ENCODE measurements around the gene ARHGAP15. TPM values are rescaled to one million over a fixed set of nuclear protein-coding genes. Genes with fewer than 3 reads are reported as not detected.

ARHGAP15 gene
- total and polyA plus RNA-seq, 9 donors, result 1.5 to 10.0 (median 2.6) TPM

DNA sequence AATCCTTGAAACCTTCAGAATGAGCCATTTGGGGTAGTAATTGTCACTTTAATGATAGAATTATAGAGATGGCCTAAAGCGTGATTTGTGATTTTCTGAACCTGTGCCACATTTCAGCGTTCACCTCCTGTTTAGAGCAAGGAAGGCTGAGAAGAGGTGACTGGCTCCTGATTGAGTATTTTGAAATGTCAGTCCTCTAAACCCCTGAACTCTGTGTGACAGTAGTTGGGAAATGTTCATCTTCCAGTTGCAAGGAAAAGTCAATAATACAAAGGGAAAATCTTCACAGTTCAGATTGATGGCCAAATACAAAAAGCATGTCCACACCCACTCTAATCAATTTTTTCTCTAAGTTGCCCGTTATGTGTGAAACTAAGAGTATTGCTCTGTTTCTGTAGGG lies 305.2 kb downstream of the ARHGAP15 start:
- WGBS, 3 donors, result 73 to 85% (median 80%) methylated on average over 3 of the region's 3 CpGs
- intact Hi-C loops (cut with DNase I), result no loop called here
- Histone ChIP-seq H3K4me1 (ENCODE audit: insufficient read depth) (no peaks in the 10 kb centered on the region), H3K27me3 (no peaks in the 10 kb centered on the region), H3K36me3 (no peaks in the 10 kb centered on the region), H3K27ac (no peak overlapping the region), H3K4me3 (no peak overlapping the region), H3K9me3 (no peaks in the 10 kb centered on the region)
- no peak for DNase-seq
- TF ChIP-seq POLR2A (IDR thresholded peaks at IDR 0.05) (no peak), EP300 (IDR thresholded peaks at IDR 0.05) (no peak)
- TF ChIP-seq, protein P1, sequence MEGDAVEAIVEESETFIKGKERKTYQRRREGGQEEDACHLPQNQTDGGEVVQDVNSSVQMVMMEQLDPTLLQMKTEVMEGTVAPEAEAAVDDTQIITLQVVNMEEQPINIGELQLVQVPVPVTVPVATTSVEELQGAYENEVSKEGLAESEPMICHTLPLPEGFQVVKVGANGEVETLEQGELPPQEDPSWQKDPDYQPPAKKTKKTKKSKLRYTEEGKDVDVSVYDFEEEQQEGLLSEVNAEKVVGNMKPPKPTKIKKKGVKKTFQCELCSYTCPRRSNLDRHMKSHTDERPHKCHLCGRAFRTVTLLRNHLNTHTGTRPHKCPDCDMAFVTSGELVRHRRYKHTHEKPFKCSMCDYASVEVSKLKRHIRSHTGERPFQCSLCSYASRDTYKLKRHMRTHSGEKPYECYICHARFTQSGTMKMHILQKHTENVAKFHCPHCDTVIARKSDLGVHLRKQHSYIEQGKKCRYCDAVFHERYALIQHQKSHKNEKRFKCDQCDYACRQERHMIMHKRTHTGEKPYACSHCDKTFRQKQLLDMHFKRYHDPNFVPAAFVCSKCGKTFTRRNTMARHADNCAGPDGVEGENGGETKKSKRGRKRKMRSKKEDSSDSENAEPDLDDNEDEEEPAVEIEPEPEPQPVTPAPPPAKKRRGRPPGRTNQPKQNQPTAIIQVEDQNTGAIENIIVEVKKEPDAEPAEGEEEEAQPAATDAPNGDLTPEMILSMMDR (IDR thresholded peaks at IDR 0.05), result no peak

DNA sequence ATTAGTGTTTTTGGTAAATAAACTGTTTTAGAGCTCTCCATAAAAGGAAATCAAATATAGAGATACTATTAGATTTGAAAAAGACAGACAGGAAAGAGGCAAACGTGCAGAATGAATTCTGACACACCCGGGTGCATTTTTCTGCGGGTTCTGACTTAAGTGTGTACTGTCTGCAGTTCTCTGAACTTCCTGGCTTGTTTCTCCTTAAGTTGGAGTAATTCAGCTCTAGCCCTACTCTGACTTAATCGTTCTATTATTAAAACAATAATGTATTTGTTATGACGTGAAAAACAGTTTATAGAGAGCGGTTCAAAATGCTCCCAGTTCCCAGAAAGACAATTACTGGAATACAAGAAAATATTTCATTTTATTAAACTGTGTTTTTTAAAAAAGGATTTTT lies 305.9 kb downstream of the ARHGAP15 start:
- Histone ChIP-seq H3K27me3 (no peaks in the 10 kb centered on the region), H3K27ac (no peak overlapping the region), H3K36me3 (no peaks in the 10 kb centered on the region), H3K9me3 (no peaks in the 10 kb centered on the region), H3K4me3 (no peak overlapping the region), H3K4me1 (ENCODE audit: insufficient read depth) (no peaks in the 10 kb centered on the region)
- intact Hi-C loops (cut with DNase I), result no loop called here
- WGBS, 3 donors, result 12 to 28% (median 14%) methylated on average over 6 of the region's 6 CpGs
- TF ChIP-seq POLR2A (IDR thresholded peaks at IDR 0.05) (no peak), EP300 (IDR thresholded peaks at IDR 0.05) (no peak)
- TF ChIP-seq, protein P1 (IDR thresholded peaks at IDR 0.05), result no peak
- DNase-seq, result no peak

DNA sequence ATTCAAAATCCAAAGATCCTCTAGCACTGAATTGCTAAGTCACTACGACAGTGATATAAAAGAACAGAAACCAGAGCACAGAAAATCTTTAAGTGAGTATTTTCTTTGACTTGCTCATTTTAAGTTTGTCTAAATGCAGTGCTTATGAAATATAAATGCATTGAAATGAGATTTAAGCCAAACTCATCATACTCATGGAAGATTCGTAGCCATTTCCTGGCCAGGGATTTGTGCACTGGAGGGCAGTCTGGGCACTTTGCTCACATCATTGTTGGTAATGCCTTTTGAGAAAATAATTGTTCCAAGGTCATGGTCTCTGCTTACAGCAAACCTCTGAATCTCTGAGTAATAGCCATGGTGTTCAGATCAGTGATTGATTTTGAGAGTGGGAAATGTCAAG lies 307.7 kb downstream of the ARHGAP15 start:
- no peaks in the 10 kb centered on the region for H3K4me1 ChIP-seq (ENCODE audit: insufficient read depth)
- H3K9me3 ChIP-seq, result no peaks in the 10 kb centered on the region
- no peaks in the 10 kb centered on the region for H3K36me3 ChIP-seq
- TF ChIP-seq, protein P1 (IDR thresholded peaks at IDR 0.05), result no peak
- TF ChIP-seq EP300 (IDR thresholded peaks at IDR 0.05) (no peak), POLR2A (IDR thresholded peaks at IDR 0.05) (no peak)
- WGBS, 3 donors, result 84 to 93% (median 92%) methylated on average over 2 of the region's 2 CpGs
- H3K4me3 ChIP-seq, result no peak overlapping the region
- no peaks in the 10 kb centered on the region for H3K27me3 ChIP-seq
- intact Hi-C loops (cut with DNase I), result no loop called here
- H3K27ac ChIP-seq, result no peak overlapping the region
- DNase-seq, result no peak

DNA sequence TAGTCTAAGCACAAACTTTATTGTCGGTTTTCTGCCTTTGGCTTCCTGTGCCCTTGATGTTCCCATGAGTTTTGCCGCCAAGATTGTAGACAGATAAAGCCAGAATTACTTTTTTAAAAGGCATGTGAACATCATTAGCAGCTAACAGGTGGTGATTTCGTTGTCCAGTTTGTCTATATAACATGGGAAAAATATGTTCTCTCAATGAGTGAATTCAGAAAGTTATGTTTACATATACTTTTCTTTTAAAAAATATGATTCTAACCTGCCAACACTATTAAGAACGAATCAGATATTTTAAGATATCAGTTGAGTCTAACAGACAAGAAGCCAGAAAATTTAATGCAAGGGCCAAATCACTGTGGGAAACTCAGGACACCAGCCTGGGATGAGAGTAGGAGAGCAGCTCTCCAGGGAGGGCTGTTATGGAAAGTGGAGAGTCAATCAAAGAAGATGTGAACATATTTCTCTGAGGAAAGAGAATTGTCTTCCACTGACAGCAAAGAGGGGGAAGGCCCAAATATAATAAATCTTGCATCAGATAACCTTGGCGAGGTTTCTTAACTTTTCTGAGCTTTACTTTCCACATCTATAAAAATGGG lies 311.3 kb downstream of the ARHGAP15 start:
- DNase-seq, result no peak
- no peak for TF ChIP-seq POLR2A (IDR thresholded peaks at IDR 0.05)
- TF ChIP-seq EP300 (IDR thresholded peaks at IDR 0.05), result no peak
- TF ChIP-seq, protein P1 (IDR thresholded peaks at IDR 0.05), result no peak
- H3K9me3 ChIP-seq, result no peaks in the 10 kb centered on the region
- H3K27ac ChIP-seq, result no peak overlapping the region
- intact Hi-C loops (cut with DNase I), result no loop called here
- H3K36me3 ChIP-seq, result no peaks in the 10 kb centered on the region
- WGBS, 3 donors, result 66 to 85% (median 74%) methylated on average over 5 of the region's 5 CpGs
- H3K27me3 ChIP-seq, result no peaks in the 10 kb centered on the region
- no peak overlapping the region for H3K4me3 ChIP-seq
- H3K4me1 ChIP-seq (ENCODE audit: insufficient read depth), result no peaks in the 10 kb centered on the region
